Measurements from ENCODE around the gene C2orf80.
"Not testable (repeated sequence)": the region's sequence is repeated elsewhere in the genome, so short reads cannot be mapped to it uniquely, and the experiment has no call there.

C2orf80 gene

GRCh38 chr2:208118918-208119317, 70.9 kb downstream of the C2orf80 start:
- TF ChIP-seq CTCF (IDR thresholded peaks at IDR 0.05; ENCODE audit: borderline replicate concordance, control extremely low read depth, extremely low read depth, insufficient read depth, missing control alignments) = no peak
- in situ Hi-C loops (cut with MboI; ENCODE audit: low sequenced_read_pairs, unreplicated experiment) = no loop called here
- no peak for DNase-seq (ENCODE audit: low spot score)

GRCh38 chr2:208117390-208117789, 72.4 kb downstream of the C2orf80 start:
- DNase-seq (ENCODE audit: low spot score); in situ Hi-C loops (cut with MboI; ENCODE audit: low sequenced_read_pairs, unreplicated experiment): not testable (repeated sequence)
